GM18907 (cell line): ENCODE results near the gene PLPPR1.

Source experiments
- ATAC-seq: cut with Tn5 transposase; IDR thresholded peaks from one replicate; pipeline ENCODE4 v1.9.1; 2021; ENCODE audit warnings: mild to moderate bottlenecking, moderate library complexity; ENCODE audit not compliant: unreplicated experiment

Gene PLPPR1

DNA sequence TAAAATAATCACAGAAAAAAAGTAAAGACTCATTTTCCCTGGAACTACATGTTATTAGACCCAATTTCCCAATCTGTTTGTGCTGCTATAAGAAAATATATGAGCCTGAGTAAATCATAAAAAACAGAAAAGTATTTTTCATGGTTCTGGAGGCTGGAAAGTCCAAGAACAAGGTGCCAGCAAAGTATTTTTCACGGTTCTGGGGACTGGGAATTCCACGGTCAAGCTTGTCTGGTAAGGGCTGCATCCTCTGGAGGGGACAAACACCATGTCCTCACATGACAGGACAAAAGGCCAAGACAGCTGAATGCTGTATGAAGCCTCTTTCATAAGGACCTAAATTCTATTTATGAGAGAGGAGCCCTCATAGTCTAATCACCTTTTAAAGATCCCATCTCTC, 172.3 kb downstream of the PLPPR1 start:
- ATAC-seq = no peak

GRCh38 chr9:101201630-101202029, 173.1 kb downstream of the PLPPR1 start:
- no peak for ATAC-seq

DNA sequence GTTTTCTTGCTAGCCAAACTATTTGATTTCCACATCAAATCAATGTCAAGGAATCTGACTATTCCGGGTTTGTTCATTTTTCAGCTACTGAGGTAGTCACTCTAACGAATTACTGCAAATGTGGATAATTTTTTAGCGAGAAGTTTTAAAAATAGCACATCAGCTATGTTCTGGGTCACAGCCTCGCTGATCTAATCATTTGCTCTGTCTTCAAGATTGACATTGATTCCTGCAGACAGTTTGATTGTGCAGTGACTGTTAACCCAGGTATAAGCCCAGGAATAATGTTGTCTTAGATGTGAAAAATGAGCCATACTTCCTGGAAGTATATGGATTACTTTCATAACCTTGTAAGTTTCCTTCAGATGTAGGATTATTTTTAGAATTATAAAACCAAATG, 181.1 kb downstream of the PLPPR1 start:
- ATAC-seq = no peak

GRCh38 chr9:101212661-101213060, 184.1 kb downstream of the PLPPR1 start:
- ATAC-seq = no peak

DNA sequence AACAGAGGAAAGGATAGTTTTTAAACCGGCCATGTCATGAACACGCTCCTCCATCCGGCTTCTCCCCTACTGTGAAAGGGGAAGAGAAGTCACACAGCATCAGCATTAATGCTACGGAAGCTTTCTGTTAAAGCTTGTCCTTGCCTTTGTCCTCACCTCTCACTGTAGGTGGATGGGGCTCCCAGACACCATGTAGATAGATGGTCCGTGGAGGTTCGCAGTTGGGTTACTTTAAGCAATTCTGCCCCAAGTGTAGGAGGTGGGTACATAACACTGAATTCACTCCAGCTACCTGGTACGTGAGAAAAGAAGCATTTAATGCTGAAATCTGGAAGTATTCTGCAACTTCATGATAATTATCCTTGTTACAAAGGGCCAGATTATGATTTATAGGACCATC, 190.5 kb downstream of the PLPPR1 start:
- no peak for ATAC-seq

GRCh38 chr9:101220341-101220740, 191.8 kb downstream of the PLPPR1 start:
- ATAC-seq = no peak

- ATAC-seq = no peak
Observed at GRCh38 chr9:101225271-101225670, 196.7 kb downstream of the PLPPR1 start.

- ATAC-seq = no peak
Observed at GRCh38 chr9:101226161-101226560, 197.6 kb downstream of the PLPPR1 start.

DNA sequence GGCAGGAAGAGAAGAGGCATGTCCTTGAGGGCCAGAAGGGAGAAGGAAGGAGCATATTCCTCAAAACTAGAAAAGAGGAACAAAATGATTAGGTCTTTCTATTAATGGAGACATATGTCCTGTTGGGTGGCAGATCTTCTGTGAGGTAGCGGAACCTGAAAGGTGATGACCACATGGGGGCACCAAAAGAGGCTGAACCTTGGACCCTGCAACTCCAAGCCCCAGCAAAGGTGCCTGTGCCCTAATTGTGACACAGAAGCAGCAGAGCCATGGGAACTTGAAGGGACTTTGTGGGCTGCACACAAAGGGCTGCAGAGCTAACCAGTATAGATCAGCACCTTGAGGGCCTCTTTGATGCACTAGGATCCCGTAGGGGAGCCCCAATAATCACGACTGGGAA, 198.3 kb downstream of the PLPPR1 start:
- no peak for ATAC-seq

GRCh38 chr9:101229606-101230005, 201.1 kb downstream of the PLPPR1 start:
- ATAC-seq = no peak

- no peak for ATAC-seq
Observed at GRCh38 chr9:101232405-101232977, 204.0 kb downstream of the PLPPR1 start.

- peak; percentile 69 for ATAC-seq
Observed at GRCh38 chr9:101235105-101235866, 206.8 kb downstream of the PLPPR1 start.

DNA sequence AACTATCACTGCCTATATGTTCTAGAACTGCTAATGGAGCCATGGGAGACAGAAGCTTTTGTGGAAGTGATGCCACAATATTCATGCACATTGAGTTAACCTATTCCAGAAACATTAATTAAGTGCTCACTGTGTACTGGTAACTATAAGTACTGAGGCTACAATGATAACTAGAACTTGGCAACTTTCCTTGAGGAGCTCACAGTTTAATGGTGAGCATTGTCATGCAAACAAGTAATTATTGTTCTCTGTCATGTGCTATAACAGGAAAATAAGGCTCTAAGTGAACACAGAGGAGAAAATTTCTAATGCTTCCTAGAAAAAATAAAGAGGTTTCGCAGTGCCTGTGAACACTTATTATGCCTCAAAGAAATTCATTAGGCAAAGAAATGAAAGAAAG, 214.1 kb downstream of the PLPPR1 start:
- no peak for ATAC-seq

DNA sequence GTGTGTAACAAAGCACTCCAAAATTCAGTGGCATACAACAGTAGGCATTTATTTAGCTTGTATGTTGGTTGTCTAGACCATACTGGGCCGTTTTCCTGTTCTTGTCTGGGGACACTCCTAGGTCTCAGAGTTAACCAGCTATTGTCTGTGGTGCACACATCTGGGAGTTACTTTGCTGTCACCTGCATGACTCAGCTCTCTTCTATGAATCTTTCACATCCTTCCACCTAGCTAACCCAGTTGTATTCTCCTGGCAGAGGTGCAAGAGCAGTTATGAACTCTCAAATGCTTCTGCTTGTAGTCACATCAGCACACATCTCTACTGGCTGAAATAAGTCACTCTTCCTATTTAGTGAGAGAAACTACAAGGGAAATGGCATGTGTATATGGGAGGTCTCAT, 218.2 kb downstream of the PLPPR1 start:
- no peak for ATAC-seq

GRCh38 chr9:101247297-101247696, 218.8 kb downstream of the PLPPR1 start:
- ATAC-seq = no peak

- no peak for ATAC-seq
Observed at GRCh38 chr9:101254733-101255433, 226.4 kb downstream of the PLPPR1 start.

DNA sequence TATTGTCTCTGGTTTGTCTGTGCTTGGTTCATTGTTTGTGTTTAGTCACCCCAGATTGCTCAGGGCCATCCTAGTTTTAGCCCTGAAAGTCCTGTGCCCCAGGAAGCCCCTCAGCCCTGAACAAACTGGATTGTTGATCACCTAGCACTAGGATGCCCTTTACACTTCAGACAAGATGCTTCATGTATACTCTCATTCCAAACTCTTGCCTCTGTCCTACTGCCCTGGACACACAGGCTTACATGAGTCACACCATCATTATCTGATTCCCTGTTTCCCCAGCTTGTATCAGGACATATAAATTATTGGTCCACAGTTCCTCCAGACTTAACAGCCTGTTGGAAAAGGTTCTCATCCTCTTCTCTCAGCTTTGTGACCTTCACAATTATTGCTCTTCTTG, 236.2 kb downstream of the PLPPR1 start:
- ATAC-seq = no peak

- ATAC-seq = no peak
Observed at GRCh38 chr9:101265261-101265660, 236.7 kb downstream of the PLPPR1 start.

DNA sequence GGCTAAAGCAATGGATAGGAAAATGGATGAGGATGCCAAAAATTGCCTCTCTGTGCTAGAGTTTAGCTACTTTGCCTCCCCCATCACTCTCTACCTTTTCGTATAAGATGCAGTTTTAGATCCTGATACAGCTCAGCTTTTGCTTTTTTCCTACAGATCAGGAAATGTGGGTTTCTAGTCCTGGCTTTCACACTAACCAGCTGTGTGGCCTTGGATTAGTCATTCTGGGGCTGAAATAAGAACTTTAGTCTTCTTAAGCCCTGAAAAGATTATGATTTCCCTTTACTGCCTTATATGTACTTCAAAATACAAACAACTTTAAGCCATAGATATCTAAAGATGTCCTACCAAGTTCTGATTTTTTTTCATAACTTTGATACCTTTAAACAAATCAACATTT, 239.9 kb downstream of the PLPPR1 start:
- ATAC-seq = no peak

DNA sequence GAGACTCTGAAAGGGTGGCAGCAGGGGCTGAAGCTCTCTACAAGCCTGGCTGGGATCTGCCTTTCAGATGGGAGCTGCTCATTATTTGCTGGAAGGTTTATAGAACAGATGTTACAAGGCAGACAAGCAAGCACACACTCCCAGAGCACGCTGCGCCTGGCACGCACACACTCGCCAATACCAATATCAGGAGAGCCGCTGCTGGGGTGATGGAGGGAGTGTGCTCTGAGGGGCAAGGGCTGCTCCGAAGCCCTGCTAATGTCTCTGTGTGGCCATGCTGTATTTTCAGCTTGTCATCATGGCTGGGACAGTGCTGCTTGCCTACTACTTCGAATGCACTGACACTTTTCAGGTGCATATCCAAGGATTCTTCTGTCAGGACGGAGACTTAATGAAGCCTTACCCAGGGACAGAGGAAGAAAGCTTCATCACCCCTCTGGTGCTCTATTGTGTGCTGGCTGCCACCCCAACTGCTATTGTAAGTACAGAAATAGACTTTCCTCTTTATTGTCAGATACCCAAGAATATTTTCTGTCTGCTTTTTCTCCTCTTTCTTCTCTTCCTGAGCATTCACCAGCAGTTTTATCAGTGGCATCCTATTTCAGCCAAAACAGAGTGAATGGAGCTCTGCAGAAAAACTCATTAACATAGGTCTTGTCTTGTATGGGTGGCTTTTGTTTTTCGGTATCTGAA, 241.2 kb downstream of the PLPPR1 start:
- no peak for ATAC-seq

DNA sequence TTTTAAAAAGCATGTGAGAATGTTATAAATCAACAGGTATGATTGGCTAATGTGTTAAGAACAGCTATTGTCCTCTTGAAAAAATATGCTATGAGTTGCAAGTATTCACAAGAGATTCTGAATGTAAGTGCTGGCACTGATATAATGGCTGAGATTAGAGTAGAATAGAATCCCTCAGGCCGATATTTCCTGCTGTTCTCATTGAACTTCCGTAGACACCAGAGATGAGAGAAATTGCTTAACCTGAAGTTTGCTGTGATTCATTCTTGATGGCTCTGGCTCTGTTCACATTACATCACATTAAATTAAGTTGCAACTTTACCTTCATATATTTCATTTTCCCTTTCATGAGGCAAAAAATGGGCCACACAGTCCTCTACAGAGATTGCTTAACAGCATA, 241.8 kb downstream of the PLPPR1 start:
- ATAC-seq = no peak

GRCh38 chr9:101271102-101271501, 242.6 kb downstream of the PLPPR1 start:
- ATAC-seq = no peak
